HepG2 (cell line): ENCODE measurements around the gene ST6GALNAC2. TPM values are rescaled to one million over a fixed set of nuclear protein-coding genes. Genes with fewer than 3 reads are reported as not detected.

Experiments used
- ARID3A ChIP-seq: IDR thresholded peaks from 2 replicates; pipeline ENCODE4 v1.6.1; 2012; ENCODE audit warnings: low read depth, low read length, improper control_type of control experiment
- ASH2L ChIP-seq: fragments of 300-600, 200-600 bp; sonication (generic); IDR thresholded peaks from 2 replicates; pipeline ENCODE4 v1.7.0; 2017; ENCODE audit warnings: low read depth, mild to moderate bottlenecking, moderate library complexity, mixed read lengths, low read length; ENCODE audit not compliant: insufficient read length
- BRD4 ChIP-seq: sonication (generic); formaldehyde crosslinking; IDR thresholded peaks from 2 replicates; pipeline ENCODE4 v1.4.0; 2020; ENCODE audit warnings: missing genetic modification reagents
- GATAD2A ChIP-seq: IDR thresholded peaks from 2 replicates; pipeline ENCODE4 v1.6.1; 2016
- GTF3A ChIP-seq: sonication (generic); formaldehyde crosslinking; conservative IDR thresholded peaks from 2 replicates; pipeline ENCODE4 v1.4.0; 2020; ENCODE audit warnings: mild to moderate bottlenecking, missing genetic modification reagents
- HDAC6 ChIP-seq: fragments of 200-600 bp; sonication (generic); IDR thresholded peaks from 2 replicates; pipeline ENCODE4 v1.7.0; 2017; ENCODE audit warnings: mild to moderate bottlenecking, antibody characterized with exemption, low read length, low read depth
- MXD1 ChIP-seq: sonication (generic); formaldehyde crosslinking; IDR thresholded peaks from 2 replicates; pipeline ENCODE4 v1.4.0; 2020; ENCODE audit warnings: mild to moderate bottlenecking, missing genetic modification reagents
- RFXAP ChIP-seq: sonication (generic); formaldehyde crosslinking; IDR thresholded peaks from 2 replicates; pipeline ENCODE4 v1.4.0; 2020; ENCODE audit warnings: missing genetic modification reagents, borderline replicate concordance
- SIX1 ChIP-seq: sonication (generic); formaldehyde crosslinking; IDR thresholded peaks from 2 replicates; pipeline ENCODE4 v1.4.0; 2020; ENCODE audit warnings: missing genetic modification reagents, borderline replicate concordance
- SP140L ChIP-seq: sonication (generic); formaldehyde crosslinking; IDR thresholded peaks from 2 replicates; pipeline ENCODE4 v1.4.0; 2020; ENCODE audit warnings: missing genetic modification reagents, borderline replicate concordance
- TAF15 ChIP-seq: fragments of 200-400 bp; formaldehyde crosslinking; IDR thresholded peaks from one replicate; pipeline ENCODE4 v1.6.1; 2018; ENCODE audit warnings: mild to moderate bottlenecking, low read depth, low read length; ENCODE audit not compliant: poor library complexity, severe bottlenecking
- ZFP36 ChIP-seq: fragments of 150-350 bp; IDR thresholded peaks from 2 replicates; pipeline ENCODE4 v1.6.1; 2018; ENCODE audit warnings: borderline replicate concordance, low read length, low read depth; ENCODE audit not compliant: partially characterized antibody
- ZFP36L2 ChIP-seq: sonication (generic); formaldehyde crosslinking; IDR thresholded peaks from 2 replicates; pipeline ENCODE4 v1.4.0; 2020; ENCODE audit warnings: missing genetic modification reagents
- ZFYVE20 ChIP-seq: sonication (generic); formaldehyde crosslinking; IDR thresholded peaks from 2 replicates; pipeline ENCODE4 v1.8.0; 2023; ENCODE audit warnings: low read depth, mild to moderate bottlenecking, moderate library complexity, missing genetic modification reagents, borderline replicate concordance
- ZNF101 ChIP-seq: sonication (generic); formaldehyde crosslinking; IDR thresholded peaks from 2 replicates; pipeline ENCODE4 v1.4.0; 2020; ENCODE audit warnings: mild to moderate bottlenecking, low read depth, missing genetic modification reagents, borderline replicate concordance
- ZNF136 ChIP-seq: sonication (generic); formaldehyde crosslinking; IDR thresholded peaks from 2 replicates; pipeline ENCODE4 v1.8.1; 2022; ENCODE audit warnings: low read depth, mild to moderate bottlenecking, moderate library complexity, missing genetic modification reagents
- ZNF260 ChIP-seq: sonication (generic); formaldehyde crosslinking; IDR thresholded peaks from 2 replicates; pipeline ENCODE4 v1.4.0; 2020; ENCODE audit warnings: missing genetic modification reagents, low read depth, mild to moderate bottlenecking, borderline replicate concordance
- ZNF329 ChIP-seq: sonication (generic); formaldehyde crosslinking; IDR thresholded peaks from 2 replicates; pipeline ENCODE4 v1.9.0; 2021; ENCODE audit warnings: low read depth, mild to moderate bottlenecking, missing genetic modification reagents
- ZNF607 ChIP-seq: sonication (generic); formaldehyde crosslinking; IDR thresholded peaks from 2 replicates; pipeline ENCODE4 v1.5.1; 2020; ENCODE audit warnings: missing genetic modification reagents, mild to moderate bottlenecking, borderline replicate concordance
- polyA plus RNA-seq, 8 experiments: library from polyadenylated mRNA; depleted of rRNA in 3 of 8; stranded (reverse) in 7 of 8; unstranded in 1 of 8; fragments of >200 nt; fragmentation: Illumina TruSeq in 4 of 8; extraction: Trizol in 4 of 8; gene quantifications; 2 replicates each; pipeline versions ENCODE4 v1.2.1 to v1.2.3, GENCODE V29; 2011 to 2016; ENCODE audit warnings: low read depth in 4 of 8, missing spikeins in 1 of 8, mixed read lengths in 1 of 8; ENCODE audit not compliant: insufficient read depth in 1 of 8
- total RNA-seq, 5 experiments: library from RNA; depleted of rRNA; stranded (reverse); fragments of >200 nt; fragmentation: Illumina TruSeq; extraction: Trizol; gene quantifications; 2 replicates each; pipeline ENCODE4 v1.2.3, GENCODE V29; 2016; ENCODE audit warnings: low read depth in 1 of 5
- TF ChIP-seq, protein P1 (sequence below): fragments of 450-650 bp; IDR thresholded peaks from 2 replicates; pipeline ENCODE4 v1.6.1; 2016
- TF ChIP-seq, protein P2 (sequence below): sonication (generic); formaldehyde crosslinking; IDR thresholded peaks from 2 replicates; pipeline ENCODE4 v1.5.0; 2020; ENCODE audit warnings: missing genetic modification reagents
- TF ChIP-seq, protein P3 (sequence below): IDR thresholded peaks from 2 replicates; pipeline ENCODE4 v1.6.1; 2016; ENCODE audit warnings: mild to moderate bottlenecking

ST6GALNAC2 gene
- total and polyA plus RNA-seq, 2 of the 13 experiments (the other 11 are each of a cell fraction or from before 2014, with no cell fraction given): 0.12 to 0.49 TPM

GRCh38 chr17:76523084-76524037 is 62.3 kb downstream of the ST6GALNAC2 start (continued):
- no peak for TF ChIP-seq HDAC6
- TF ChIP-seq, protein P1, sequence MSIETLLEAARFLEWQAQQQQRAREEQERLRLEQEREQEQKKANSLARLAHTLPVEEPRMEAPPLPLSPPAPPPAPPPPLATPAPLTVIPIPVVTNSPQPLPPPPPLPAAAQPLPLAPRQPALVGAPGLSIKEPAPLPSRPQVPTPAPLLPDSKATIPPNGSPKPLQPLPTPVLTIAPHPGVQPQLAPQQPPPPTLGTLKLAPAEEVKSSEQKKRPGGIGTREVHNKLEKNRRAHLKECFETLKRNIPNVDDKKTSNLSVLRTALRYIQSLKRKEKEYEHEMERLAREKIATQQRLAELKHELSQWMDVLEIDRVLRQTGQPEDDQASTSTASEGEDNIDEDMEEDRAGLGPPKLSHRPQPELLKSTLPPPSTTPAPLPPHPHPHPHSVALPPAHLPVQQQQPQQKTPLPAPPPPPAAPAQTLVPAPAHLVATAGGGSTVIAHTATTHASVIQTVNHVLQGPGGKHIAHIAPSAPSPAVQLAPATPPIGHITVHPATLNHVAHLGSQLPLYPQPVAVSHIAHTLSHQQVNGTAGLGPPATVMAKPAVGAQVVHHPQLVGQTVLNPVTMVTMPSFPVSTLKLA: no peak
- no peak for TF ChIP-seq ZNF260
- TF ChIP-seq ZNF329 (CRISPR knock-in tag): no peak
- no peak; the same call in 1 of the 2 replicates for TF ChIP-seq ZNF101 (CRISPR knock-in tag)
- peak; percentile 43; the same call in 1 of the 2 replicates for TF ChIP-seq SIX1 (CRISPR knock-in tag)
- TF ChIP-seq ZNF607: peak; percentile 82; the same call in 1 of the 2 replicates
- peak; percentile 33 for TF ChIP-seq ASH2L
- peak; percentile 78; the same call in 1 of the 2 replicates for TF ChIP-seq RFXAP (CRISPR knock-in tag)
- 0 out of 2 replicates have a peak, but pooled peaks have one; percentile 21 for TF ChIP-seq BRD4 (CRISPR knock-in tag)
- TF ChIP-seq GATAD2A (CRISPR knock-in tag): peak; percentile 84
- TF ChIP-seq ZFP36: no peak
- TF ChIP-seq TAF15: no peak
- TF ChIP-seq ZFYVE20 (CRISPR knock-in tag): no peak
- no peak for TF ChIP-seq SP140L
- TF ChIP-seq, protein P2, sequence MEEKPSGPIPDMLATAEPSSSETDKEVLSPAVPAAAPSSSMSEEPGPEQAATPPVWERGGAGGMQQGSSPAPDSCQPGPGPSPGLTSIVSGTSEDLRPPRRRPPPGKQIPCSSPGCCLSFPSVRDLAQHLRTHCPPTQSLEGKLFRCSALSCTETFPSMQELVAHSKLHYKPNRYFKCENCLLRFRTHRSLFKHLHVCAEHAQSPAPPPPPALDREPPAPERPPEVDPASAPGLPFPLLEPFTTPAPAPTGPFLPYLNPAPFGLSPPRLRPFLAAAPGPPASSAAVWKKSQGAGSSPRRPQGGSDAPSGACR (CRISPR knock-in tag): no peak
- TF ChIP-seq GTF3A: no peak
- TF ChIP-seq ARID3A: no peak
- TF ChIP-seq ZNF136 (CRISPR knock-in tag): no peak
- TF ChIP-seq MXD1 (CRISPR knock-in tag): peak; percentile 52; the same call in 1 of the 2 replicates
- 0 out of 2 replicates have a peak, but pooled peaks have one; percentile 68 for TF ChIP-seq ZFP36L2 (CRISPR knock-in tag)
- TF ChIP-seq, protein P3, sequence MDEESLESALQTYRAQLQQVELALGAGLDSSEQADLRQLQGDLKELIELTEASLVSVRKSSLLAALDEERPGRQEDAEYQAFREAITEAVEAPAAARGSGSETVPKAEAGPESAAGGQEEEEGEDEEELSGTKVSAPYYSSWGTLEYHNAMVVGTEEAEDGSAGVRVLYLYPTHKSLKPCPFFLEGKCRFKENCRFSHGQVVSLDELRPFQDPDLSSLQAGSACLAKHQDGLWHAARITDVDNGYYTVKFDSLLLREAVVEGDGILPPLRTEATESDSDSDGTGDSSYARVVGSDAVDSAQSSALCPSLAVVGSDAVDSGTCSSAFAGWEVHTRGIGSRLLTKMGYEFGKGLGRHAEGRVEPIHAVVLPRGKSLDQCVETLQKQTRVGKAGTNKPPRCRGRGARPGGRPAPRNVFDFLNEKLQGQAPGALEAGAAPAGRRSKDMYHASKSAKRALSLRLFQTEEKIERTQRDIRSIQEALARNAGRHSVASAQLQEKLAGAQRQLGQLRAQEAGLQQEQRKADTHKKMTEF: peak; percentile 79; the same call in 1 of the 2 replicates
